Adrenal gland (tissue), 5 donors: ENCODE measurements around the gene ATP5F1B.

ENCODE experiments used
- POLR2A ChIP-seq, 2 donors: fragments of 450-650 bp; IDR thresholded peaks; one replicate each; pipeline ENCODE4 v1.6.1; 2017; ENCODE audit warnings: antibody characterized with exemption in 2 of 2, mild to moderate bottlenecking in 2 of 2, moderate library complexity in 1 of 2
- TF ChIP-seq, protein P1 (sequence below), 6 experiments: fragments of 450-650 bp in 4 of 6; fragments of 200-600 bp in 2 of 6; sonication (generic) in 1 of 6; IDR thresholded peaks; 1 replicate in 5 of 6; 2 replicates in 1 of 6; pipeline versions ENCODE4 v1.5.1 to v1.8.0; 2016 to 2021; ENCODE audit warnings: antibody characterized with exemption in 6 of 6, mild to moderate bottlenecking in 2 of 6, moderate library complexity in 1 of 6
- donor health status: DM: no; HTN: no; CAD: no.

DNA sequence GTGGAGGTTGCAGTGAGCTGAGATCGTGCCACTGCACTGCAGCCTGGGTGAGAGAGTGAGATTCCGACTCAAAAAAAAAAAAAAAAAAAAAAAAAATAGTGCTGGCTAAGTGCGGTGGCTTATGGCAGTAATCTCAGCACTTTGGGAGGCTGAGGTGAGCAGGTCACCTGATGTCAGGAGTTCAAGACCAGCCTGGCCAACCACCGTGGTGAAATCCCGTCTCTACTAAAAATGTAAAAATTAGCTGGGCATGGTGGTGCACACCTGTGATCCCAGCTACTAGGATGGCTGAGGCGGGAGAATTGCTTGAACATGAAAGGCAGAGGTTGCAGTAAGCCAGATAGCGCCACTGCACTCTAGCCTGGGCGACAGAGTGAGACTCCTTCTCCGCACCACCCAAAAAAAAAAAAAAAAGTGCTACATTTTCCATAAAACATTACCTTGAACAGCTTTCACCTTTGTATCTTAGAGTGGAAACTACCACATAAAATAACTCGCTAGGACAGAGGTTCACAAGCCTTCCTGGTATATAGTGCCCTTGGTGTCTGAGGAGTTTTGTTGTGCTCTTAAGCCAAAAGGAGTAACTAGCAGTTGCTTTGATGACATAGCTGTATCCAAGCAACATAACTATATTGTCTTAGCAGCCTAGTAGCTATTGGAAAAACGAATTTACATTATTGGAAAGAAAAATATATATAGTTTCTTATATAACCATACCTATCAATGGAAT lies 31.2 kb upstream of the ATP5F1B start:
- TF ChIP-seq, protein P1, sequence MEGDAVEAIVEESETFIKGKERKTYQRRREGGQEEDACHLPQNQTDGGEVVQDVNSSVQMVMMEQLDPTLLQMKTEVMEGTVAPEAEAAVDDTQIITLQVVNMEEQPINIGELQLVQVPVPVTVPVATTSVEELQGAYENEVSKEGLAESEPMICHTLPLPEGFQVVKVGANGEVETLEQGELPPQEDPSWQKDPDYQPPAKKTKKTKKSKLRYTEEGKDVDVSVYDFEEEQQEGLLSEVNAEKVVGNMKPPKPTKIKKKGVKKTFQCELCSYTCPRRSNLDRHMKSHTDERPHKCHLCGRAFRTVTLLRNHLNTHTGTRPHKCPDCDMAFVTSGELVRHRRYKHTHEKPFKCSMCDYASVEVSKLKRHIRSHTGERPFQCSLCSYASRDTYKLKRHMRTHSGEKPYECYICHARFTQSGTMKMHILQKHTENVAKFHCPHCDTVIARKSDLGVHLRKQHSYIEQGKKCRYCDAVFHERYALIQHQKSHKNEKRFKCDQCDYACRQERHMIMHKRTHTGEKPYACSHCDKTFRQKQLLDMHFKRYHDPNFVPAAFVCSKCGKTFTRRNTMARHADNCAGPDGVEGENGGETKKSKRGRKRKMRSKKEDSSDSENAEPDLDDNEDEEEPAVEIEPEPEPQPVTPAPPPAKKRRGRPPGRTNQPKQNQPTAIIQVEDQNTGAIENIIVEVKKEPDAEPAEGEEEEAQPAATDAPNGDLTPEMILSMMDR (IDR thresholded peaks at IDR 0.05), result no peak
- TF ChIP-seq POLR2A (IDR thresholded peaks at IDR 0.05), result no peak
